K562 treated with DMSO at 1 percent for 24 hours (cell line): ENCODE data around the gene FAM118B. TPM values are rescaled to one million over a fixed set of nuclear protein-coding genes. Genes with fewer than 3 reads are reported as not detected.

Source experiments
- total RNA-seq: library from RNA; unstranded; fragments of 300-600 nt; gene quantifications from 2 replicates; pipeline ENCODE4 v1.2.3, GENCODE V29; 2022; ENCODE audit warnings: low read depth; ENCODE audit not compliant: insufficient read depth

Gene FAM118B
- total RNA-seq, result 8.6 and 11.7 TPM in 2 replicates

DNA sequence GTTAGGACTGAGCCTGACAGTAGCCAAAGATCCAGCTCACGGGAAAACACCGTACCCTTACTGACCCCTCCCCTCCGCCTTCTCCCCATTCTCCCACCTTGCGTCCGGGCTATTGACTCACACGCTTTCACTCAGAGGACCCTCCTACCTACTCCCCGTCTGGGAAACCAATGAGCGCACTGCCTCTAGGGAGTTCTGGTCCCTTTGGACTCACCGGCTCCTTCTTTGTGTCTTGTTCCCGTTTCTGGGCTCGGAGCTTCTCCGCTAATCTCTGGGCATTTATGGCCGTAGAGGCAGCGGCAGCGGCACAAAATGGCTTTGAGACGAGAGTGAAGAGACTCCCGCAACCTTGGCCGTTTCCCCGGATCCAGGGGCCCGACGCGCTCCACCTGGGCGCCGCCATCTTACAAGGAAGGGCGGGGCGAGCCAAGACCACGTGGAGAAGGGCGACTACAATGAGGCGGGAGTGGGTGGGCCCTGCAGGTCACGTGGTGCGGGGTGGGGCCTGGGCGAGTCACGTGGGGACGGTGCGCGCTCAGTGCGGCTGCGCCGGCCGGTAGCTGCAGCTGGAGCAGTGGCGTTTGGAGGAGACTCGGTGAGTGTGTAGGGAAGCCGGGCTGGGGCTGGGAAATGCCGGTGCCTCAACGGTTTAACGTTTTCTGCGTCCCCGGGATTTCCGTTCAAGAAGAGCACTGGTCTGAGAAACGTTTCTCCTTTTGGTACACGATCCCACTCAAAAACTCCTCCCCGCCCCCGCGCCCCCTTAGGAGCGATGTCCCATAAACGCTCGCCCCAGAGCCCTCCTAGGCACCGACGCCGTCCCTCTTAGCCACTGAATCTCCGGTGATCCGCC, at the start of gene FAM118B, which contains the start of gene RPUSD4:
TSS of gene FAM118B (plus strand) at position 547 of the 853 bp plus-strand sequence. CDS start 23,220 bp downstream, outside the sequence.
TSS of gene RPUSD4 (minus strand) at position 415 of the 853 bp plus-strand sequence. CDS start at position 403, 12 bp downstream.

GRCh38 chr11:126268708-126269579, 57.4 kb downstream of the FAM118B start, which contains the start of the genes FOXRED1 and SRPRA:
FOXRED1 (plus strand) TSS chr11:126269154; CDS start chr11:126269207, 53 bp downstream.
SRPRA (minus strand) TSS chr11:126268895; CDS start chr11:126268804, 91 bp downstream.

DNA sequence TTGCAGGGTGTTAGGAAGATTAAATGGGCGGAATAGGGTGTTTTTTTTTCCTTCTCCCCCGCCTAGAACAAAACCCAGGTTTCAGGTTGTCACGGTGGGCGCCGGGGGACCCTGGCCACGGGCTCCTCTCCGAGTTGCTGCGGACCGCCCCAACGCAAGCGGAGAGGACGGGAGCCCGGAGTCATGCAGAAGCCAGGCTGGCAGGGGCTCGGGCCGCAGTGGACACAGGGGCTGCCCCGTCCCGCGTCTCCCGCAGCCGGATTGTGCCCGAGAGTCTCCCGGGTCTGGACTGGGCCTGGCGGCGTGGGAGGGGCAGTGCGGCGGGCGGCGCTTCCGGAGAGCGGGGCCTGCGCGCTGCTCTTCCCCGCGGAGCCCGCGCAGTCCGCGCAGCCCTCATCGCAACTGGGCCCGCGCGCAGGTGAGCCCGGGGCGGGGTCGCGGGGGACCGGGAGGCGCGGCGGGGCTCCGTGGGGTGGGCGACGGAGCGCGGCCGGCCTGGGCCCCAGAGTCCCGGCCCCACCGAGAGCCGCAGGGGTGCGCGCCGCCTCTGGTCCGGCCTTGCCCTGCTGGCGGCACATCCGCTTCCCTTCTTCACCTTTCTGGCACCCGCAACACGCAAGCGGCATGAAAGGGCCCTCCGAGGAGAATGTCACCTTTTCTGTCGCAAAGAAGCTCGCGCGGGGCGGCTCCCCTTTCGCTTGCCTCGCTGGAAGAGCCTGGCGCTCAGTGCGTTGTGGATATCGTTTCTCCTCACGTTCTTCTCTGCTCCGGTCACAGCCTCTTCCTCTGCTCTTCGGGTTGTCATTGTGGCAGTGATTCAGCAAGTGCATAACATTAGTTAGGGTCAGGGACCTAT, 71.4 kb downstream of the FAM118B start, which contains the start of gene TIRAP:
TSS of gene TIRAP (plus strand) at position 358 of the 856 bp plus-strand sequence. CDS start 7,802 bp downstream, outside the sequence.

GRCh38 chr11:126303623-126304456, 92.3 kb downstream of the FAM118B start, which contains the start of gene DCPS:
DCPS (plus strand) TSS chr11:126304060; CDS start chr11:126304081, 21 bp downstream.

Other genes with a start within 250 kb of the FAM118B start
- 1.1 and 1.6 TPM in 2 replicates for gene CDON, start 148.9 kb upstream of the FAM118B start, total RNA-seq
- gene RPUSD4, start 132 bp upstream of the FAM118B start, total RNA-seq, result 15.4 and 16.0 TPM in 2 replicates
- 103 and 106 TPM in 2 replicates for gene SRPRA, start 57.1 kb downstream of the FAM118B start, total RNA-seq
- 53.3 and 53.8 TPM in 2 replicates for gene FOXRED1, start 57.4 kb downstream of the FAM118B start, total RNA-seq
- 9.0 and 9.9 TPM in 2 replicates for gene TIRAP, start 71.3 kb downstream of the FAM118B start, total RNA-seq
- gene DCPS, start 92.3 kb downstream of the FAM118B start, total RNA-seq, result 18.6 and 22.2 TPM in 2 replicates
- 29.5 and 34.6 TPM in 2 replicates for gene ST3GAL4, start 143.9 kb downstream of the FAM118B start, total RNA-seq